ENCODE measurements around the gene DOCK11.

Gene DOCK11

GRCh38 chrX:118660085-118660484, 164.5 kb downstream of the DOCK11 start:
- TF ChIP-seq EZH2phosphoT487 (IDR thresholded peaks at IDR 0.05; ENCODE audit: borderline replicate concordance) (no peak), CTCF (conservative IDR thresholded peaks at IDR 0.05; ENCODE audit: low read length) (no peak)
- Histone ChIP-seq H3K9me3 (ENCODE audit: insufficient read depth, low read depth, low read length) (no peaks in the 10 kb centered on the region), H3K36me3 (ENCODE audit: insufficient read depth, low read length) (peaks cover 10% of the 10 kb centered on the region; the same call in 1 of the 2 replicates)

GRCh38 chrX:118665204-118665603, 169.6 kb downstream of the DOCK11 start:
- Histone ChIP-seq H3K36me3 (ENCODE audit: insufficient read depth, low read length) (peaks cover 4% of the 10 kb centered on the region; the same call in 1 of the 2 replicates), H3K9ac (ENCODE audit: low read depth, low read length, poor library complexity, severe bottlenecking) (no peak overlapping the region)

More at GRCh38 chrX:118660085-118660484, 164.5 kb downstream of the DOCK11 start:
- Histone ChIP-seq H3K9ac (ENCODE audit: low read depth, low read length, poor library complexity, severe bottlenecking) (no peak overlapping the region), H3F3A (ENCODE audit: low read depth) (no peaks in the 10 kb centered on the region), H3K79me2 (ENCODE audit: insufficient read depth, low read length) (no peaks in the 10 kb centered on the region), H3K4me1 (ENCODE audit: insufficient read depth, low read length, poor library complexity, severe bottlenecking) (no peaks in the 10 kb centered on the region), H3K4me2 (ENCODE audit: low read depth, low read length, poor library complexity, severe bottlenecking) (no peak overlapping the region), H2AFZ (ENCODE audit: low read length) (no peak overlapping the region), H3K4me3 (ENCODE audit: low read length, poor library complexity, severe bottlenecking) (no peak overlapping the region), H3K9me2 (replicated peaks; ENCODE audit: low read depth, low read length) (no peaks in the 10 kb centered on the region), H3K27me3 (ENCODE audit: insufficient read depth, low read length, poor library complexity, severe bottlenecking) (no peaks in the 10 kb centered on the region), H4K20me1 (ENCODE audit: insufficient read depth, low read length, poor library complexity, severe bottlenecking) (no peaks in the 10 kb centered on the region)

GRCh38 chrX:118666521-118666920, 170.9 kb downstream of the DOCK11 start:
- no peak overlapping the region for H3K9ac ChIP-seq (ENCODE audit: low read depth, low read length, poor library complexity, severe bottlenecking)
- no peaks in the 10 kb centered on the region for H3K4me1 ChIP-seq (ENCODE audit: insufficient read depth, low read length, poor library complexity, severe bottlenecking)
- no peak overlapping the region for H3K4me2 ChIP-seq (ENCODE audit: low read depth, low read length, poor library complexity, severe bottlenecking)
- no peak overlapping the region for H3K4me3 ChIP-seq (ENCODE audit: low read length, poor library complexity, severe bottlenecking)
- H3K9me2 ChIP-seq (replicated peaks; ENCODE audit: low read depth, low read length): no peaks in the 10 kb centered on the region
- no peaks in the 10 kb centered on the region for H3K27me3 ChIP-seq (ENCODE audit: insufficient read depth, low read length, poor library complexity, severe bottlenecking)
- H3K9me3 ChIP-seq (ENCODE audit: insufficient read depth, low read depth, low read length): no peaks in the 10 kb centered on the region
- no peaks in the 10 kb centered on the region for H3F3A ChIP-seq (ENCODE audit: low read depth)
- TF ChIP-seq EZH2phosphoT487 (IDR thresholded peaks at IDR 0.05; ENCODE audit: borderline replicate concordance) (no peak), CTCF (conservative IDR thresholded peaks at IDR 0.05; ENCODE audit: low read length) (no peak)
- H2AFZ ChIP-seq (ENCODE audit: low read length): no peak overlapping the region
- no peaks in the 10 kb centered on the region for H3K79me2 ChIP-seq (ENCODE audit: insufficient read depth, low read length)
- no peaks in the 10 kb centered on the region for H4K20me1 ChIP-seq (ENCODE audit: insufficient read depth, low read length, poor library complexity, severe bottlenecking)
- H3K36me3 ChIP-seq (ENCODE audit: insufficient read depth, low read length): peaks cover 10% of the 10 kb centered on the region; the same call in 1 of the 2 replicates

More at GRCh38 chrX:118665204-118665603, 169.6 kb downstream of the DOCK11 start:
- H3K9me2 ChIP-seq (replicated peaks; ENCODE audit: low read depth, low read length): no peaks in the 10 kb centered on the region
- TF ChIP-seq EZH2phosphoT487 (IDR thresholded peaks at IDR 0.05; ENCODE audit: borderline replicate concordance) (no peak), CTCF (conservative IDR thresholded peaks at IDR 0.05; ENCODE audit: low read length) (no peak)
- H3K27me3 ChIP-seq (ENCODE audit: insufficient read depth, low read length, poor library complexity, severe bottlenecking): no peaks in the 10 kb centered on the region
- H3K79me2 ChIP-seq (ENCODE audit: insufficient read depth, low read length): no peaks in the 10 kb centered on the region
- no peak overlapping the region for H3K4me3 ChIP-seq (ENCODE audit: low read length, poor library complexity, severe bottlenecking)
- H2AFZ ChIP-seq (ENCODE audit: low read length): no peak overlapping the region
- H3K9me3 ChIP-seq (ENCODE audit: insufficient read depth, low read depth, low read length): no peaks in the 10 kb centered on the region
- no peaks in the 10 kb centered on the region for H4K20me1 ChIP-seq (ENCODE audit: insufficient read depth, low read length, poor library complexity, severe bottlenecking)
- H3K4me1 ChIP-seq (ENCODE audit: insufficient read depth, low read length, poor library complexity, severe bottlenecking): no peaks in the 10 kb centered on the region
- H3F3A ChIP-seq (ENCODE audit: low read depth): no peaks in the 10 kb centered on the region
- H3K4me2 ChIP-seq (ENCODE audit: low read depth, low read length, poor library complexity, severe bottlenecking): no peak overlapping the region
